ENCODE results near the gene APBB2. TPM values are rescaled to one million over a fixed set of nuclear protein-coding genes. Genes with fewer than 3 reads are reported as not detected.

APBB2 gene
- polyA plus RNA-seq, 3 donors, result 0.15 to 0.33 TPM; not detected in 1

DNA sequence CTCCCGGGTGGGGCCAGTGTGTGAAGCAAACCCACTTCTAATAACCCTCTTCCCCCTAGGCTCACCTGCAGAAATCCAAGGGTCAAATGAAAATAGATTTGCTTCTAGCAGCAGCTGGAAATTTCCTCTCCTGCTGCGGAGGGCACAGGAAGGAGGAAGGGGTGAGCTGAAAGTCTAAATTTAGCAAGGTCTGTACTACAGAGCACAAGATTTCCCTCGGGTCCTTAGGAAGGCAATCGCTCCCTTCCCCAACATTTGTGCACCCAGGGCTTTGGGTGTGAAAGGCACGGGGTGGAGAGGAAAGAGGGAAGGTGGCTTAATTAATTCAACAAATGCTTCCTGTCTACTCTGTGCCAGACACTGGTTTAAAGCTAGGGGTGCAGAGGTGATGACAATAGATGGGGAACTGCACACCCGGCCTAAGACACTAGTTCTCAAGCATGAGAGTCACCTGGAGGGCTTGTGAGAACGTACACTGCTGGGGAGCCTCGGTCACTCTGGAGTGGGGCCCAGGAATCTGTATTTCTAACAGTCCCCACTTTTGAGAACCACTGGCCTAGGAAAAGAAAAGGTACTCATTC is 260.2 kb downstream of the APBB2 start:
- H3K36me3 ChIP-seq (replicated peaks in 1 of 2; ENCODE audit: control insufficient read depth in 1 of 2, insufficient read depth in 2 of 2, low read length in 2 of 2), result no peaks in the 10 kb centered on the region
- peak overlapping the region in 1 of 2 donors; percentile 71 for H3K27ac ChIP-seq (ENCODE audit: low read depth in 1 of 2, low read length in 2 of 2)
- Mint-ChIP-seq H3K4me3 (no peak overlapping the region), H3K4me1 (peaks cover 37% of the 10 kb centered on the region), H3K9me3 (no peaks in the 10 kb centered on the region), H3K27me3 (ENCODE audit: low read depth in 3 of 3) (peaks cover 0 to 4% (median 0%) of the 10 kb centered on the region in 3 donors), H3K36me3 (no peaks in the 10 kb centered on the region), H3K27ac (peak overlapping the region in 3 of 7 donors; percentile 89 to 92 (median 90))
- peak overlapping the region; percentile 71 for H2AFZ ChIP-seq (ENCODE audit: insufficient read depth, low read depth, low read length, poor library complexity, severe bottlenecking)
- DNase-seq, result no peak
- H3K9ac ChIP-seq (ENCODE audit: insufficient read depth, low read length, poor library complexity, severe bottlenecking), result no peak overlapping the region
- peak overlapping the region; percentile 23 for H3K4me2 ChIP-seq (replicated peaks; ENCODE audit: extremely low read depth, low read length, poor library complexity, severe bottlenecking)
- intact Hi-C loops (cut with micrococcal nuclease), result no loop called here
- TF ChIP-seq, protein P1, sequence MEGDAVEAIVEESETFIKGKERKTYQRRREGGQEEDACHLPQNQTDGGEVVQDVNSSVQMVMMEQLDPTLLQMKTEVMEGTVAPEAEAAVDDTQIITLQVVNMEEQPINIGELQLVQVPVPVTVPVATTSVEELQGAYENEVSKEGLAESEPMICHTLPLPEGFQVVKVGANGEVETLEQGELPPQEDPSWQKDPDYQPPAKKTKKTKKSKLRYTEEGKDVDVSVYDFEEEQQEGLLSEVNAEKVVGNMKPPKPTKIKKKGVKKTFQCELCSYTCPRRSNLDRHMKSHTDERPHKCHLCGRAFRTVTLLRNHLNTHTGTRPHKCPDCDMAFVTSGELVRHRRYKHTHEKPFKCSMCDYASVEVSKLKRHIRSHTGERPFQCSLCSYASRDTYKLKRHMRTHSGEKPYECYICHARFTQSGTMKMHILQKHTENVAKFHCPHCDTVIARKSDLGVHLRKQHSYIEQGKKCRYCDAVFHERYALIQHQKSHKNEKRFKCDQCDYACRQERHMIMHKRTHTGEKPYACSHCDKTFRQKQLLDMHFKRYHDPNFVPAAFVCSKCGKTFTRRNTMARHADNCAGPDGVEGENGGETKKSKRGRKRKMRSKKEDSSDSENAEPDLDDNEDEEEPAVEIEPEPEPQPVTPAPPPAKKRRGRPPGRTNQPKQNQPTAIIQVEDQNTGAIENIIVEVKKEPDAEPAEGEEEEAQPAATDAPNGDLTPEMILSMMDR (IDR thresholded peaks at IDR 0.05), result no peak
- H3K4me1 ChIP-seq (ENCODE audit: control insufficient read depth in 1 of 2, insufficient read depth in 2 of 2, low read length in 2 of 2), result peaks cover 30 to 36% of the 10 kb centered on the region in 2 donors
- H3K9me3 ChIP-seq (replicated peaks in 1 of 2; ENCODE audit: control insufficient read depth in 1 of 2, insufficient read depth in 1 of 2, low read length in 2 of 2), result no peaks in the 10 kb centered on the region
- no peaks in the 10 kb centered on the region for H3K27me3 ChIP-seq (ENCODE audit: control insufficient read depth in 2 of 2, insufficient read depth in 2 of 2, low read length in 2 of 2)
- H3K79me2 ChIP-seq (ENCODE audit: insufficient read depth, low read length), result no peaks in the 10 kb centered on the region
- H3K4me3 ChIP-seq (replicated peaks in 1 of 3; ENCODE audit: low read depth in 2 of 3, low read length in 3 of 3), result peak overlapping the region in 1 of 3 experiments; percentile 8
- H4K20me1 ChIP-seq (ENCODE audit: insufficient read depth, low read length), result no peaks in the 10 kb centered on the region
- WGBS (ENCODE audit: insufficient coverage), result 74% methylated on average over 3 of the region's 8 CpGs

DNA sequence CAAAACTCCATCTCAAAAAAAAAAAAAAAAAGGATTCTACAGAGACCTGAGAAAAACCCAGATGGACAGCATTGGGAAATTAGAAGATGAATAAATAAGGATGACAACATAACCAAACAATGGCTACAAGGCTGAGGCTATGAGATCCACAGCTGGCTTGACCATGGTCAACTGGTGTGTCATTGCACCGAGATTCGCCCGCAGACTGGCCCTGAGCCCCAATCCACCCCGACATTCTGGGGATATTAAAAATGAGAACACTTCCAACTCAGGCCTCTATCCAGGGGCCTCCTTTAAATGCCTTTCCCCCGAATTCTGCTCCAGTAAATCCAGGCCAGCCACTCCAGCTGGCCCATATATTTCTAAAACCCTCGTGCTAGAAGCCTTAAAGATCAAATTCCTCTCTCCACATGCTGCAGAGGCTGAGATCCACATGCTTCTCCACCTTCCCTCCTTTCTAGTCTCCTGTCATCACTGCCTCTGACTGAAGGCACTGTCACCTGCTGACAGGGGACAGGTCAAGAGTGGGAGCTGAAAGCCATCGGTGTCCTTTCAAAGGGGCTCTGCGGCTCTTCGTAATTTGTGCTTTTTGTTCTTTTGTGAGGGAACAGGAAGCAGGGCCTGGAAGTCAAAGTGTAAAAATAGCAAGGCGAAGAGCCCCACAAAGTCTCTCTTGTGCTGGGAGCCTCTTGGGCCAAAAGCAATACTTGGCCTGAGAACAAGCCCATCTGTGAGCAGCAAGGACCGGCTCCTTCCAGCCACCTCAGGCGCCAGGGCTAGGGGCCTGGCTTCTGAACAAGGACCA is 260.9 kb downstream of the APBB2 start:
- Histone ChIP-seq H3K79me2 (ENCODE audit: insufficient read depth, low read length) (no peaks in the 10 kb centered on the region), H3K9me3 (replicated peaks in 1 of 2; ENCODE audit: control insufficient read depth in 1 of 2, insufficient read depth in 1 of 2, low read length in 2 of 2) (no peaks in the 10 kb centered on the region), H3K27ac (ENCODE audit: low read depth in 1 of 2, low read length in 2 of 2) (peak overlapping the region in 1 of 2 donors; percentile 71), H3K27me3 (ENCODE audit: control insufficient read depth in 2 of 2, insufficient read depth in 2 of 2, low read length in 2 of 2) (no peaks in the 10 kb centered on the region), H3K4me3 (replicated peaks in 1 of 3; ENCODE audit: low read depth in 2 of 3, low read length in 3 of 3) (peak overlapping the region in 1 of 3 experiments; percentile 8), H3K4me2 (replicated peaks; ENCODE audit: extremely low read depth, low read length, poor library complexity, severe bottlenecking) (peak overlapping the region; percentile 23), H3K9ac (ENCODE audit: insufficient read depth, low read length, poor library complexity, severe bottlenecking) (no peak overlapping the region), H3K4me1 (ENCODE audit: control insufficient read depth in 1 of 2, insufficient read depth in 2 of 2, low read length in 2 of 2) (peaks cover 30 to 36% of the 10 kb centered on the region in 2 donors), H3K36me3 (replicated peaks in 1 of 2; ENCODE audit: control insufficient read depth in 1 of 2, insufficient read depth in 2 of 2, low read length in 2 of 2) (no peaks in the 10 kb centered on the region), H2AFZ (ENCODE audit: insufficient read depth, low read depth, low read length, poor library complexity, severe bottlenecking) (peak overlapping the region; percentile 71), H4K20me1 (ENCODE audit: insufficient read depth, low read length) (no peaks in the 10 kb centered on the region)
- Mint-ChIP-seq H3K27ac (peak overlapping the region; percentile 75 to 92 (median 89)), H3K27me3 (ENCODE audit: low read depth in 3 of 3) (peaks cover 0 to 4% (median 0%) of the 10 kb centered on the region in 3 donors), H3K9me3 (no peaks in the 10 kb centered on the region), H3K4me1 (peaks cover 37% of the 10 kb centered on the region), H3K4me3 (no peak overlapping the region), H3K36me3 (no peaks in the 10 kb centered on the region)
- 86% methylated on average over 12 of the region's 12 CpGs for WGBS (ENCODE audit: insufficient coverage)
- DNase-seq, result no peak
- TF ChIP-seq, protein P1 (IDR thresholded peaks at IDR 0.05), result no peak
- intact Hi-C loops (cut with micrococcal nuclease), result no loop called here
